GM20431 (cell line): ENCODE measurements around the gene FAM81B.
"Not testable (repeated sequence)": the region's sequence is repeated elsewhere in the genome, so short reads cannot be mapped to it uniquely, and the experiment has no call there.

Experiments
- in situ Hi-C: fragments of 300-500 bp; cut with MseI, MboI; formaldehyde crosslinking; loops from one replicate; pipeline ENCODE4 v1.15.0; 2020; ENCODE audit warnings: low sequenced_read_pairs; ENCODE audit not compliant: unreplicated experiment

FAM81B gene

GRCh38 chr5:95390812-95391492 lies at the start of gene FAM81B:
Gene FAM81B (plus strand): TSS chr5:95391366. CDS start chr5:95391390, 24 bp downstream.
- in situ Hi-C loops, result no loop called here

GRCh38 chr5:95341444-95341843 lies 49.7 kb upstream of the FAM81B start:
- in situ Hi-C loops, result not testable (repeated sequence)

- in situ Hi-C loops, result no loop called here
Observed at GRCh38 chr5:95347506-95348120, 43.6 kb upstream of the FAM81B start.

- in situ Hi-C loops, result no loop called here
Observed at GRCh38 chr5:95350631-95351030, 40.5 kb upstream of the FAM81B start.

GRCh38 chr5:95352691-95353090 lies 38.5 kb upstream of the FAM81B start:
- in situ Hi-C loops, result no loop called here

DNA sequence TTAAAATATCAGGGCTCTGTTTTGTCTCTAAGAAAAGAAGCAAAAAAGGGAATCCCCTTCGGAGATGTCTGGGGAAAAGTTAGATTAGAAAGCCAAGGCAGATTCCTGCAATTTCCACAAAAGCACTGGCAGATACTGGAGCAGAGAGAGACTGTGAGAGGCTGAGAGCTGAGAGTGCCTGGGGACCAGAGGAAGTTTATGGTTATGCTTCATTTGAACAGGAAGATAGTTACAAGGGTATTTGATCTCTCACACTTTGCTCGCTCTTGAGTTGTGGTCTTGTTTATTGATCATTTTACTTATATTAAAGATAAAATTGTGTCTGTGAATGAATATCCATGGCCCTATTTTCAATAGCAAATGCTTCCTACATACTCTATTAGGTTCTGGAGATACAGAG lies 32.8 kb upstream of the FAM81B start:
- in situ Hi-C loops, result no loop called here

DNA sequence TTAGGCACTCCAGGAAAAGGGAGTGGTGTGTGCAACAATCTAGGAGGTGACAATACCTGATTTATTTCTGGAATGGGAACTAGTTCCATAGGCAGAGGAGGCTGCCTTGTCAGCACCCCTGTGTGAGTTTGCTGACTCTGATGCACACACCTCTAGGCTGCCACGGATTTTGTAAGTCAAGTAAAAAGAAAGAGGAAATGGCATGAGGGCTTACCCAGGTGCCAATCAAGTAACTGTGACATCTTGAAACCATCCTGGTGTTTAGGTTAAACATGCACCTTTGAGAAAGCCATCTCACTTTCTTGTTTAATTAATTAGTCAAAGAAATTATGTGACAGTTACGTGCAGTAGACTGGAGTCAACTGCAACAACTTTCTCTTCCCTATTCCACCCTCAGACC lies 32.3 kb upstream of the FAM81B start:
- in situ Hi-C loops, result no loop called here

- in situ Hi-C loops, result not testable (repeated sequence)
Observed at GRCh38 chr5:95360667-95361066, 30.5 kb upstream of the FAM81B start.

- in situ Hi-C loops, result no loop called here
Observed at GRCh38 chr5:95365302-95366095, 25.7 kb upstream of the FAM81B start.

GRCh38 chr5:95369782-95370181 lies 21.4 kb upstream of the FAM81B start:
- in situ Hi-C loops, result no loop called here

- in situ Hi-C loops, result no loop called here
Observed at GRCh38 chr5:95374061-95374460, 17.1 kb upstream of the FAM81B start.

- in situ Hi-C loops, result no loop called here
Observed at GRCh38 chr5:95375591-95375990, 15.6 kb upstream of the FAM81B start.

- in situ Hi-C loops, result no loop called here
Observed at GRCh38 chr5:95379133-95379532, 12.0 kb upstream of the FAM81B start.

GRCh38 chr5:95380103-95380628 lies 11.0 kb upstream of the FAM81B start:
- in situ Hi-C loops, result no loop called here

- in situ Hi-C loops, result no loop called here
Observed at GRCh38 chr5:95382801-95383200, 8.4 kb upstream of the FAM81B start.

DNA sequence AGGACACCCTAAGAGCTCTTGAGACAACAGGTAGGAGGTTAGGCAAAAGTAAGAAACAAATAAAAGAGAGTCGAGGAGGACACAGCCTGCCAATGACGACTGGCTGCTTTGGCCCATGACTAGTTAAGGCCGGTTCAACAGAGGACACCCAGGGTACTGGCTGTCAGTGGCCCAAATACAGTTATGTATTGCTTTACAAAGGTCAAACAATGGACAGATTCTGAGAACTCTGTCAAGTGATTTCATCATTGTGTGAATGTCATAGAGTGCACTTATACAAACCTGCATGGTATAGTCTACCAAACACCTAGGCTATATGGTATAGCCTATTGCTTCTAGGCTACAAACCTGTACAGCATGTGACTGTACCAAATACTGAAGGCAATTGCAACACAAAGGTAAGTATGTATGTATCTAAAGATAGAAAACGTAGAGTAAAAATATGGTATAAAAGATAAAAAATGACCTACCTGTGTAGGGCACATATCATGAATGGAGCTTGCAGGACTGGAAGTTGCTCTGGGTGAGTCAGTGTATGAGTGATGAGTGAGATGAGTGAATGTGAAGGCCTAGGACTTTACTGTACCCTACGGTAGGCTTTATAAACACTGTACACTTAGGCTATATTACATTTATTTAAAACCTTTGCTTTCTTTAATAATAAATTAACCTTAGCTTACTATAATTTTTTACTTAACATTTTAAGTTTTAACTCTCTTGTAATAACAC lies 6.5 kb upstream of the FAM81B start:
- in situ Hi-C loops, result no loop called here

- in situ Hi-C loops, result no loop called here
Observed at GRCh38 chr5:95385334-95385733, 5.8 kb upstream of the FAM81B start.

- in situ Hi-C loops, result not testable (repeated sequence)
Observed at GRCh38 chr5:95391965-95392364, 799 bp downstream of the FAM81B start.

DNA sequence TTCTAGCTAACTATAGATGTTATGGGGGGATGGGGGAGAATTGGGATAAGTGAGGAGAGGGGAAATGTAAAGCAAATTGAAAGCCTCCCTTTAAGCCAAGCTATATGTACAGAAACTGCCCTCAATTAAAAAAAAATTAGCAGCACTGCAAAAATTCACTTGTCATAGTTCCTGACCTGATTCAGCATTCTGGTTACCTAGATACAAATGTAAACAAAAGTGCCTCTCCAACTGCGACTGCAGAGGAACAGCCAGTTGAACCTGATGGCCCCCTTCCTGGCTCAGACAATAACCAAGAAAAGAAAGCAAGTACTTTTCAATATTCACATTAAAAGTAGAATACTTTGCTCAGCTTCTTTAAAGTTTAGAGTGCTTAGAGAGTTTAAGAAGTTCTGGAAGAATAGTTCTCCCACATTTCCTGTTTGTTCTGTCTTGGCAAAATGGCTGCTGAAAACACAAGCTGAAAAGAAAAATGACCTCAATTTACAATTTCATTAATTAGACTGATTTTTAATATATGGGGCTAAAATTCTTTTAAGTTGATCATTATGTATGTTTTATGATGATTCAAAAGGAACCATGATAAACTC lies 1.5 kb downstream of the FAM81B start:
- in situ Hi-C loops, result no loop called here

GRCh38 chr5:95393279-95393678 lies 2.1 kb downstream of the FAM81B start:
- in situ Hi-C loops, result no loop called here
